ENCODE measurements around the gene TSPEAR. TPM values are rescaled to one million over a fixed set of nuclear protein-coding genes. Genes with fewer than 3 reads are reported as not detected.

The TSPEAR gene
- total RNA-seq, 1 donor, result not detected

DNA sequence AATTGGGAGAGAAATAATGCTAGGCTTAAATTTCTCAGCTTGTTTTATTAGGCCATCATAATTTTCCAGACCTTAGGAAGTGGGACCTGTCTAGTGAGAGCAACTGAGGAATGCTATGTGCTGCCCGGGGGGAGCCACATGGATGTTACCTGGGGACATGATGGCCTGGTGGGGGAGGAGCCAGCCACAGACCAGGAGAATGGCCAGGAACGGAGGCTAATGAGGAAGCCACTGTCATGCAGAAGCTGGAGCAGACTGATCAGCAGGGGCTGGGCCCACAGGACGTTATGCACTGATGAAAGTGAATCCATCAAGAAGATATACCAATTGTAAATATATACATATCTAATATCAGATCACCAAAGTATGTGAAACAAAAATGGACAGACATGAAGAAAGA is 166.8 kb downstream of the TSPEAR start:
- no peak overlapping the region for H3K4me3 ChIP-seq (ENCODE audit: low read length)
- H3K4me1 ChIP-seq (ENCODE audit: insufficient read depth, low read length), result peaks cover 9% of the 10 kb centered on the region
- peaks cover 26% of the 10 kb centered on the region for H3K9me3 ChIP-seq (ENCODE audit: low read depth, low read length)
- H3K27me3 ChIP-seq (ENCODE audit: insufficient read depth, low read length), result peaks cover 2% of the 10 kb centered on the region

DNA sequence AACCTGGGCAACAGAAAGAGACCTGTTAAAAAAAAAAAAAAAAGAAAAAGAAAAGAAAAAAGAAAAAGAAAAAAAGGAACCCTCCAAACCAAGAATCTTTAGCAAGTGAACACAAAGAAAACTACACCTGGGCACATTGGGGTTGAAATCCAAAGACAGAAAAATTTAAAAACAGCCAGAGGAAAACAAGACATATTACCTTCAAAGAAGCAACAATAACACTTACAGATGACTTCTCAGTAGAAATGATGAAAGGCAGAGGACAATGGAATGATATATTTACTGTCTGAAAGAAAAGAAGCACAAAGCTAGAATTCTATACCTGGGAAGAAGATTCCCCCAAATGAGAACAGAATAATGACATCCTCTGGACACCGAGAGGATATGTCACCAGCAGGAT is 168.7 kb downstream of the TSPEAR start:
- Histone ChIP-seq H3K4me1 (ENCODE audit: insufficient read depth, low read length) (peaks cover 6% of the 10 kb centered on the region), H3K4me3 (ENCODE audit: low read length) (no peak overlapping the region), H3K27me3 (ENCODE audit: insufficient read depth, low read length) (peaks cover 2% of the 10 kb centered on the region), H3K9me3 (ENCODE audit: low read depth, low read length) (peaks cover 26% of the 10 kb centered on the region)

DNA sequence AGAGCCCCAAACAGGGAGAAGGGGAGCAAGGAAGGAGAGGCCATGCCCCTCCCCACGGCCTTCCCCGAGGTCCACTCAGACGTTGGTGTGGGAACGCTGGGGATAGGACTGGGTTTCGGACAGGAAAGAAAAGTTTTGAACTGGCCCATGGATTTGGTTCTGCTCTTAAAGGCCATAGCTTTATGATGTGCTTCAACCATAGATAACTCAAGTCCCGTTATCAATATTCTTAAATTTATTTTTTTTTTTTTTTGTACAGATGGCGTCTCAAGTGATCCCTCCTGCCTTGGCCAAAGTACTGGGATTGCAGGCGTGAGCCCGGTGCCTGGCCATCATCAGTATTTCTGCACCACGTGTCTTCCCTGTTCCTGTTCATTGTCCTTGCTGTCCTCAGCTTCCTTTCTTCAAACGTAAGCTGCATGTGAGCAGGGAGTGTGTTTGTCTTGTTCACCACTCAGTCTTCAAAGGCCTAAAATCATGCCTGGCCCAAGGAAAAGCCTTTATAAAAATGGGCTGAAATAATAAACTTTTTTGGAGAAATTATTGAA is 170.6 kb downstream of the TSPEAR start:
- no peak overlapping the region for H3K4me3 ChIP-seq (ENCODE audit: low read length)
- no peaks in the 10 kb centered on the region for H3K4me1 ChIP-seq (ENCODE audit: insufficient read depth, low read length)
- H3K9me3 ChIP-seq (ENCODE audit: low read depth, low read length), result peaks cover 17% of the 10 kb centered on the region
- H3K27me3 ChIP-seq (ENCODE audit: insufficient read depth, low read length), result no peaks in the 10 kb centered on the region

DNA sequence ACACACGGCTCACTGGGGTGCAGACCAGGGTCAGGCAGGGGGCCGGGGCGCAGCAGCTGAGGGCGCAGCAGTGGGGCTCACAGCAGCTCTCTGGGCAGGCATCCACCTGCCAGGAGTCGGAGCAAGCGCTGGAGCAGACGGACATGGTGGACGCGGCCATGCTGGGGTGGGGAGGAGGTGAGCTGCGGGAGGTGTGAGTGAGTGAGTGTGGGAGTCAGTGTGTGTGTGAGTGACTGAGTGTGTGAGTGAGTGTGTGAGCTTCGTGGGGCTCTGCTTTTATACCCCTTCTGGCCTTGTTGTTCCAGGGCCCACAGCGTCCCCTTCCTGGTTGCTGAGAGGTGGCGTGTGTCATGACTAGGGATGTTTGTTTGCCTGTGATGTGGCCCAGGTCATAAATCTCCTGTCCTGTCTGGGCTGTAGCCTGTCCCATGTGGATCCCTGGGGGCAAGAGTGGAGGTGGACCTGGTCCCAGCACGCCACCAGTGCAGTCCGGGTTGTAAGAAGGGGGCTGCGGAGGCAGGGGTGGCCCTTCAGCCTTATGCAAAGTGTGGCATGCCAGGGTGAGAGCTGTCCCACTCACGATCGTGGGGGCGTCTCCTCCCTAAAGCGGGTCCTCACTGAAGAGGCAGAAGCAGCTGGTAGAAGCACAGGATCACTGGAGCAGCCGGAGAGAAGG is 171.2 kb downstream of the TSPEAR start, which contains the start of gene KRTAP10-1:
KRTAP10-1 (minus strand) TSS at position 205 of the 676 bp plus-strand sequence; CDS start at position 160, 45 bp downstream.
- Histone ChIP-seq H3K4me1 (ENCODE audit: insufficient read depth, low read length) (no peaks in the 10 kb centered on the region), H3K4me3 (ENCODE audit: low read length) (no peak within 1 kb of the TSS), H3K9me3 (ENCODE audit: low read depth, low read length) (peaks cover 17% of the 10 kb centered on the region), H3K27me3 (ENCODE audit: insufficient read depth, low read length) (no peaks in the 10 kb centered on the region)

DNA sequence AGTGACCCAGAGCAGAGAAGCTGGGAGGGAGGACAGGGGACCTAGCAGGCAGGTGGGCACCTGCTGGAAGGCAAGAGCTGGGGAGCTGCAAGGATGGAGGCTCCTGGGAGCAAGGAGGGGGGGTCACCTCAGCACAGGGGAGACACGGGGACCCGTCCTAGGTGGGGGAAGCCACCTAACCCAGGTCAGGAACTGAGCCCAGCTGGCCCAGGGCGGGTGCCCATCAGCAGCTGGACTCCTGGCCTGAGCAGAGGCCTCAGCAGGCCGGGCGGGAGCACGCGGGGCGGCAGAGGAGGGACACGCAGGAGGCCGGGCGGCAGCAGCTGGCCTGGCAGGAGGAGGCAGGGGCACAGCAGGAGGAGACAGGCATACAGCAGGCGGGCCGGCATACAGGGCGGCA is 172.3 kb downstream of the TSPEAR start:
- H3K27me3 ChIP-seq (ENCODE audit: insufficient read depth, low read length), result no peaks in the 10 kb centered on the region
- no peak overlapping the region for H3K4me3 ChIP-seq (ENCODE audit: low read length)
- H3K4me1 ChIP-seq (ENCODE audit: insufficient read depth, low read length), result no peaks in the 10 kb centered on the region
- peaks cover 17% of the 10 kb centered on the region for H3K9me3 ChIP-seq (ENCODE audit: low read depth, low read length)

DNA sequence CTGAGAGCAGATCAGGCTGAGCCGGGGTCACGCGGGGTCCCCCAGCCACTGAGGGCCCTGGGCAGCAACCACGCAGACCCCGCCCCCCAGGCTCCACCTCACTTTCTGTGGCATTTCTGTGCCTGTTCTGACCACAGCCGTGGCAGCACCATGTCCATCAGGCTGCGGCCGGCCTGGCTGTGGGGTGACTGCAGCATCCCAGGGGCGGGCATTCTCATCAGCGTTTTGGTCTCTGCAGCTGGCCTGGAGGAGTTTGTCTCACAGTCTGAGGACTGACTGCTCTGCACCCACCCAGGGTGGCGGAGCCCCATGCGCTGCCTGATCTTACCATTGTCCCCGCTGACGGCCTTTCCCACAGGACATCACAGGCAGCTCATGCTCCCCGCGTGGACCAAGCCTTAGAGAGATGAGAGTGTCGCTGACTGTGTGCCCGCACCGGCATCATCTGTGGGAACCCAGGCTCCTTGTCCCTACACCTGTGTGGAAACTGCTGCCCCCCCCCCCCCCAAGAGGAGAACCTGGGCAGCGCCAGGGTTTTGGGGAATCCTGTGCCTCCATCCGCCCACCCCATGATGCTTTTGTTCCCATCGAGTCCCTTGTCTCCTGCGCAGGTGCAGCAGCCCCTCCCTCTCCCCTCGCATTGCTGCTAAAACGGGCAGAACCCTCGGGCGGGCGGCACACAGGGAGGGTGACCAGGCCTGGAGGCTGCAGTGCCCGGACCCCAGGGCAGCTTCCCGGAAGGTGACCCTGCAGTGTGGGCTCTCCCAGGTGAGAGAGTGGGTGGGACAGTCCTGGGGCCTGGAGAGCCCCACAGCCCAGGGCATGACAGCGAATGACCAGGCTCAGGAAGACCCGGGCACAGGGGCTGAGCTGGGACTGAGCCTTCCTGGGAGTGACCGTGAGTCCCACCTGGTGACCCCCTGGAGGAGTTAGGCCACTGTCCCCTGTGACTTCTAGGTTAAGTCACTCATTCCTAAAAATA is 173.2 kb downstream of the TSPEAR start:
- peaks cover 11% of the 10 kb centered on the region for H3K9me3 ChIP-seq (ENCODE audit: low read depth, low read length)

DNA sequence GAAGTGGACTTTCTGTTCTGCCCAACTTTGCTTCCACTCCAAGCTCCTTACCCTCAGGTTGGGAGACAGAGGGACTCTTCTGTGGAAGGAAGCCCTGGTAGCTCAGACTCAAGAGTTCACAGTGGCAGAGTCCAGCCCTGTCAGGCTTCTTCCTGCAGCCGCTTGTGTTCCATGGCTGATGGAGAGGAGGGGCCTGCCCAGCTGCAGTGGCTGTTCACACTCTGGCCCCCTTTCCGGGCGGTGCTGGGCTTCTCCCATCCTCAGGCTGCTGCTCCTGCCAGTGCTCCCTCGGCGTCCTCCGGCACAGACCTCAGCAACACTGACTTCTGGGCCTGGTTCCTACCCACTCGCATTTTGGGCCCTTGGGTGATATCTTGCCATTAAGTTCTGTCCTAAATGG is 175.4 kb downstream of the TSPEAR start:
- Histone ChIP-seq H3K4me3 (ENCODE audit: low read length) (no peak overlapping the region), H3K27me3 (ENCODE audit: insufficient read depth, low read length) (no peaks in the 10 kb centered on the region), H3K9me3 (ENCODE audit: low read depth, low read length) (no peaks in the 10 kb centered on the region), H3K4me1 (ENCODE audit: insufficient read depth, low read length) (no peaks in the 10 kb centered on the region)

More for the DNA sequence above, 173.2 kb downstream of the TSPEAR start:
- Histone ChIP-seq H3K4me1 (ENCODE audit: insufficient read depth, low read length) (no peaks in the 10 kb centered on the region), H3K27me3 (ENCODE audit: insufficient read depth, low read length) (no peaks in the 10 kb centered on the region), H3K4me3 (ENCODE audit: low read length) (no peak overlapping the region)

DNA sequence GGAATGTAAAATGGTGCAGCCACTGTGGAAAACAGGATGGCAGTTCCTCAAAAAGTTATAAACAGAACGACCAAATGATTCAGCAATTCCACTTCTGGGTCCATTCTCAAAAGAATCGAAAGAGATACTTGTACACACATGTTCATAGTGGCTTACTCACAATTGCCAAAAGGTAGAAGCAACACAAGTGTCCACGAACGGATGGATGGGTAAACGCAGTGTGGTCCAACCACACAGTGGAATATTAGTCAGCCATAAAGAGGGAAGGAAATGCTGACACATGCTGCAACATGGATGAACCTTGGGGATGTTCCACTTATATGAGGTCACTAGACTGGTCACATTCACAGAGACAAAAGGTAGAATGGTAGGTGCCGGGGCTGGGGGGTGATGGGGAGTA is 176.7 kb downstream of the TSPEAR start:
- Histone ChIP-seq H3K27me3 (ENCODE audit: insufficient read depth, low read length) (no peaks in the 10 kb centered on the region), H3K9me3 (ENCODE audit: low read depth, low read length) (no peaks in the 10 kb centered on the region), H3K4me3 (ENCODE audit: low read length) (no peak overlapping the region), H3K4me1 (ENCODE audit: insufficient read depth, low read length) (no peaks in the 10 kb centered on the region)

DNA sequence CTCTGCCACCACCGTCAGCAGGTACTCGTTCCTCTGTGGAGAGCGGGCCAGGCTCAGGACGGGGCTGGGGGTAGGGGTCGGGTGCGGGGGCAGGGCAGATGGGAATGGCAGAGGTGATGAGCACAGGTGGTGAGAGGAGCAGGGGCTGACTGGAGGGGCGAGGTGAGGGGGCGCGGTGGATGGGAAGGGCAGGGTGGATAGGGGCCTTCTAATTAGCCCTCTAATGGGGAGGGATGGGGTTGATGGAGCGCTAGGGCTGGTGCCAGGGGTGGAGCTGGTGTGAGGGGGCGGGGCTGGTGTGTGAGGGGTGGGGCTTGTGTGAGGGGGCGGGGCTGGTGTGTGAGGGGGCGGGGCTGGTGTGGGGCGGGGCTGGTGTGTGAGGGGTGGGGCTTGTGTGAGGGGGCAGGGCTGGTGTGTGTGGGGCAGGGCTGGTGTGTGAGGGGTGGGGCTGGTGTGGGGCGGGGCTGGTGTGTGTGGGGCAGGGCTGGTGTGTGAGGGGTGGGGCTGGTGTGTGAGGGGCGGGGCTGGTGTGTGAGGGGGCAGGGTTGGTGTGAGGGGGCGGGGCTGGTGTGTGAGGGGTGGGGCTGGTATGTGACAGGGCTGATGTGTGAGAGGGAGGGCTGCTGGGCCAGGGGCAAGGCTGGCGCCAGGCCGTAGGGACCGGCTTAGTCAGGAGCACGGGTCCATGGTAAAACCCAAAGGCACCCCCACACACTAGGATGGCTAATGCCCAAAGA is 177.3 kb downstream of the TSPEAR start:
- H3K4me3 ChIP-seq (ENCODE audit: low read length), result no peak overlapping the region
- H3K27me3 ChIP-seq (ENCODE audit: insufficient read depth, low read length), result no peaks in the 10 kb centered on the region
- H3K4me1 ChIP-seq (ENCODE audit: insufficient read depth, low read length), result no peaks in the 10 kb centered on the region
- no peaks in the 10 kb centered on the region for H3K9me3 ChIP-seq (ENCODE audit: low read depth, low read length)

DNA sequence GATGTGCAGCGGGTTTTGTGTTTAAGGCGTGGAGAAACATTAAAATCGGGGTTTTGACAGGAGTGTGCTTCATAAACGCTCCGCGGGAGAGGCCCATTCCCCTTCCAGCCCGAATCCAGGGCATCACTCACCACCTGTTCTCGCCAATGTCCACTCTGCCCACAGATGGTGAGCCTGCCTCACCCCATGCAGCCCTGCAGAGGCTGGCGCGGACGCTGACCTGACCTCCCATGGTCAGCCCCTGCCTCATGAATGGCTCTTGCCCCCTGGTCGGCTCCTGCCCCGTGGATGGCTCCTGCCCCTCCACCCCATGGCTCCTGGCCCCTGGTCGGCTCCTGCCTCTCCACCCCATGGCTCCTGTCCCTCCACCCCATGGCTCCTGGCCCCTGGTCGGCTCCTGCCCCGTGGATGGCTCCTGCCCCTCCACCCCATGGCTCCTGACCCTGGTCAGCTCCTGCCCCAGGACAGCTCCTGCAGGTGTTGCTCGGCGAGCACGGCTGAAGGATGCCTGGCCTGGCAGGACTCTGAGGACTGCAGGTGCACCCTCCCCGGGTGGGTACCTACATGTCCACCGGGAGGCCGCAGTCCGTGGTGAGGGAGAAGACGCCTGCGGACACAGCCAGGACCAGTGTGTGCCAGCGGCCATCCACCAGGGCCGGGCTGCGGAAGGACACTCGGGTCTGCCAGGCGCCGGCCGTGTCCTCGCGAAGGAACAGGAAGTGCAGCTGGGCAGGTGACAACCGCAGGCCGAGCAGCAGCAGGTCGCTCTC is 178.1 kb downstream of the TSPEAR start:
- no peaks in the 10 kb centered on the region for H3K9me3 ChIP-seq (ENCODE audit: low read depth, low read length)
- H3K27me3 ChIP-seq (ENCODE audit: insufficient read depth, low read length), result no peaks in the 10 kb centered on the region
- H3K4me1 ChIP-seq (ENCODE audit: insufficient read depth, low read length), result no peaks in the 10 kb centered on the region
- no peak overlapping the region for H3K4me3 ChIP-seq (ENCODE audit: low read length)

DNA sequence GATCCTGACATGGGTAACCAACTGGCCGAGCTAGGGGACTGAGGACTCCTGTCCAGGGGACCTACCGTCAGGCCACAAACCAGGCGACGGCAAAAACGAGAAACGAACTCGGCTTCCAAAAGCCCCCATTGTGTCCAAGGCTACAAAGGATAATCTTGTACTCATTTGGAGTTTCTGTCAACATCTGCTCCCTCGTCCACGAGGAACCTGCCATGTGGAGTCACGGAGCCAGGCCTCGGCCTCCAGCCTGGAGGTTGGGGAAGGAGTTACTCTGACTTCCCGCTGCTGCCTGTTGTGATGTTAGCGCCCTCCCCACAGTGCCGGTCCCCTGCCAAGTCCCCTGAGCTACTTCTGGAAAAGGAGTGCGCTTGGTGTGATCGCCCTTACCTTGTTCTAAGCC is 178.7 kb downstream of the TSPEAR start:
- H3K4me1 ChIP-seq (ENCODE audit: insufficient read depth, low read length), result no peaks in the 10 kb centered on the region
- H3K4me3 ChIP-seq (ENCODE audit: low read length), result no peak overlapping the region
- H3K9me3 ChIP-seq (ENCODE audit: low read depth, low read length), result no peaks in the 10 kb centered on the region
- H3K27me3 ChIP-seq (ENCODE audit: insufficient read depth, low read length), result no peaks in the 10 kb centered on the region

DNA sequence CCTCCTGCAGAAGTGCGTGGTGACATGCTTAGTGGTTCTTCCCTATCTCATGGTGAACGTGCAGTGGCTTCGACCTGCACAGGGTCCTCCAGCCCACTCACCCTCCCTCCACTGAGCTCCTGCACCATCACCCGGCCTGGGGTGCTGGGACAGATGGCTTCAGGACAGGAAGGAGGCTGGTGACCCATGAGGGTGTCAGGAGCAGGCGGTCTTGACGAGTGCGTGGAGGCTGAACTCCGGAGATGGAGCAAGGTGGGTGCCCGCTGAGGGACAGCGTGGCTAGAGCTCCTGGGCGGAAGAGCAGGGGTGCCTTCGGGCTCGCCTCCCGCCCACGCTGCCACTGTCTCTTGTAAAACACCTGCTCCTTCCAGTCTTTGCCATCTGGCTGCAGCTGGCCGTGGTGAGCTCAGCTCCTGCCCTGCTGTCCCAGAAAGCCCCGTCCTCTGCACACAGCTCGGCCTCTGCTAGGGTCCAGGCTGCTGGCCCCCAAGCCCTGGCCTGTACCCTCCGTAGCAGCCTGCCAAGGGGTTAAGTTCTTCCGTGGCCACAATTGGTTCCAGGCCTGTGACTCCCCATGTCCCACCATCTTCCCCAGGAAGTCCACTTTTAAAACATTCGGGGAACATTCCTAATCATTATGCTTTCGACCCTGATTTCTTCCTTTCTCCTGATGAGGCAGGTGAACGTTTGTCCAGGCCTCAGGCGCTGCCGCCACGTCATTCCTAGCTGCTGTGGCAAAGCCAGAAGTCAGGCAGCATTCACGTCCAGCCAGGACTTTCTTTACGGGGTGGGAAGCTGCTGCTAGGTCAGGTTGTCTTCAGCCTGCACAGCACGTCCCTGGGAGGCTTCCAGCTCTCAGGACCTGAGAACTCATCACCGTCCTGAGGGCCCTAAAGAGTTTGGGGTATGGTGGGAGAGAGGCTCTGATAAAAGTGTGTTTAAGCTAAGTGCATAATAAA is 179.5 kb downstream of the TSPEAR start:
- Histone ChIP-seq H3K4me1 (ENCODE audit: insufficient read depth, low read length) (no peaks in the 10 kb centered on the region), H3K27me3 (ENCODE audit: insufficient read depth, low read length) (no peaks in the 10 kb centered on the region), H3K4me3 (ENCODE audit: low read length) (no peak overlapping the region), H3K9me3 (ENCODE audit: low read depth, low read length) (no peaks in the 10 kb centered on the region)

DNA sequence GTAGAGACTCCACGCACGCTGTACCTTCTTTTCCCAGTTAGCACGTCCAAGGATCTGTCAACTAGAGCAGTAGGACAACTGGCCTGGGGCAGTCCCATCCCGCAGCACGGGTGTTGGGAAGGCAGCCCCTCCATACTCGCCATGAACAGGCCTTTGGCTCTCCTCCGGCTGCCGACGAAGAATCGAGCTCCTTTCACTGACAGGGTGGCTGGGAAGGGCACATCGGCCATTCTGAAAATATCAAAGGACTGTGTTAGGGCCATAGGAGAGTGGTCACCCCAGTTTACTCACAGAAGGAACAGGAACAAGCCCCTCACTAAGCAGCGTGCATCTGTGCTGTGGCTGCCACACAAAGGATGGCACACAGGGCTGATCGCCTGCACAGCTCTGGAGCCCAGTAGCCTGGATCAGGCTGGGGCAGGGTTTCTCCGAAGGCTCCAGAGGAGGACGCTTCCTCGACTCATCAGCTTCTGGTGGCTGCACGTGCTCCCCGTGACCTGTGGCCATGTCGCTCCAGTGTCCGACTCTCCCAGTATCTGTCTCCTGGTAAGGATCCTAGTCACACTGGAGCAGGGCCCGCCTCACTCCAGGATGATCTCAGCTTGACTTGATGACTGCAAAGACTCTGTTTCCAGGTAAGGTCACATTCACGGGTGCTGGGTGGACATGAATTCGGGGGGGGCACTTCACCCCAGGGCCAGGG is 180.3 kb downstream of the TSPEAR start:
- no peak overlapping the region for H3K4me3 ChIP-seq (ENCODE audit: low read length)
- no peaks in the 10 kb centered on the region for H3K4me1 ChIP-seq (ENCODE audit: insufficient read depth, low read length)
- H3K9me3 ChIP-seq (ENCODE audit: low read depth, low read length), result no peaks in the 10 kb centered on the region
- no peaks in the 10 kb centered on the region for H3K27me3 ChIP-seq (ENCODE audit: insufficient read depth, low read length)
